Parathyroid adenoma (tissue), 2 donors: ENCODE results near the gene CDRT15.

Experiments
- H2AFZ ChIP-seq: fragments of 300-600 bp; sonication (generic); one replicate; pipeline ENCODE4 v1.7.0; 2017; ENCODE audit warnings: antibody characterized with exemption, mild to moderate bottlenecking
- H3K27ac ChIP-seq: fragments of 300-600 bp; sonication (generic); one replicate; pipeline ENCODE4 v1.7.0; 2017
- H3K27me3 ChIP-seq: fragments of 300-600 bp; sonication (generic); one replicate; pipeline ENCODE4 v1.7.0; 2017; ENCODE audit warnings: low read length; ENCODE audit not compliant: control insufficient read depth, insufficient read depth
- H3K36me3 ChIP-seq: fragments of 300-600 bp; sonication (generic); one replicate; pipeline ENCODE4 v1.7.0; 2017; ENCODE audit warnings: low read length; ENCODE audit not compliant: control insufficient read depth, insufficient read depth
- H3K4me1 ChIP-seq: fragments of 300-600 bp; sonication (generic); one replicate; pipeline ENCODE4 v1.7.0; 2017; ENCODE audit warnings: control low read depth
- H3K4me2 ChIP-seq: fragments of 300-600 bp; sonication (generic); one replicate; pipeline ENCODE4 v1.7.0; 2017; ENCODE audit warnings: low read length
- H3K4me3 ChIP-seq: fragments of 300-600 bp; sonication (generic); one replicate; pipeline ENCODE4 v1.7.0; 2017; ENCODE audit warnings: low read depth, low read length
- H3K79me2 ChIP-seq: fragments of 300-600 bp; sonication (generic); one replicate; pipeline ENCODE4 v1.7.0; 2017; ENCODE audit warnings: control low read depth
- H3K9ac ChIP-seq: fragments of 300-600 bp; sonication (generic); one replicate; pipeline ENCODE4 v1.7.0; 2017; ENCODE audit warnings: mild to moderate bottlenecking
- H3K9me3 ChIP-seq: fragments of 300-600 bp; sonication (generic); one replicate; pipeline ENCODE4 v1.7.0; 2017; ENCODE audit warnings: low read length; ENCODE audit not compliant: control insufficient read depth
- CTCF ChIP-seq: fragments of 300-600 bp; sonication (generic); IDR thresholded peaks from one replicate; pipeline ENCODE4 v1.7.0; 2017; ENCODE audit warnings: antibody characterized with exemption, mild to moderate bottlenecking
- donor health status: primary hyperparathyroidism.

The CDRT15 gene

GRCh38 chr17:14201021-14201987 is 35.4 kb downstream of the CDRT15 start:
- H3K4me3 ChIP-seq, result no peak overlapping the region
- H3K9ac ChIP-seq, result no peak overlapping the region
- no peaks in the 10 kb centered on the region for H3K36me3 ChIP-seq
- no peak for TF ChIP-seq CTCF
- H3K4me1 ChIP-seq, result peaks cover 5% of the 10 kb centered on the region
- H3K27ac ChIP-seq, result no peak overlapping the region
- H3K79me2 ChIP-seq, result no peaks in the 10 kb centered on the region
- H2AFZ ChIP-seq, result no peak overlapping the region
- H3K27me3 ChIP-seq, result no peaks in the 10 kb centered on the region
- H3K4me2 ChIP-seq, result no peak overlapping the region
- H3K9me3 ChIP-seq, result no peaks in the 10 kb centered on the region

- no peak overlapping the region for H3K4me3 ChIP-seq
- no peaks in the 10 kb centered on the region for H3K4me1 ChIP-seq
- H3K36me3 ChIP-seq, result no peaks in the 10 kb centered on the region
- H3K9me3 ChIP-seq, result no peaks in the 10 kb centered on the region
- no peak for TF ChIP-seq CTCF
- H2AFZ ChIP-seq, result no peak overlapping the region
- H3K79me2 ChIP-seq, result no peaks in the 10 kb centered on the region
- no peak overlapping the region for H3K9ac ChIP-seq
- H3K27me3 ChIP-seq, result no peaks in the 10 kb centered on the region
- H3K4me2 ChIP-seq, result no peak overlapping the region
- H3K27ac ChIP-seq, result no peak overlapping the region
Observed at GRCh38 chr17:14200354-14200753, 36.3 kb downstream of the CDRT15 start.

GRCh38 chr17:14199601-14200000 is 37.1 kb downstream of the CDRT15 start:
- Histone ChIP-seq H3K27ac (no peak overlapping the region), H3K4me2 (no peak overlapping the region), H3K79me2 (no peaks in the 10 kb centered on the region), H3K4me1 (no peaks in the 10 kb centered on the region), H3K4me3 (no peak overlapping the region), H3K27me3 (no peaks in the 10 kb centered on the region), H3K9me3 (no peaks in the 10 kb centered on the region), H3K9ac (no peak overlapping the region), H3K36me3 (no peaks in the 10 kb centered on the region), H2AFZ (no peak overlapping the region)
- TF ChIP-seq CTCF, result no peak

GRCh38 chr17:14198575-14198974 is 38.1 kb downstream of the CDRT15 start:
- no peak overlapping the region for H3K4me2 ChIP-seq
- H2AFZ ChIP-seq, result no peak overlapping the region
- H3K9ac ChIP-seq, result no peak overlapping the region
- no peak for TF ChIP-seq CTCF
- H3K27ac ChIP-seq, result no peak overlapping the region
- no peaks in the 10 kb centered on the region for H3K4me1 ChIP-seq
- no peaks in the 10 kb centered on the region for H3K36me3 ChIP-seq
- no peaks in the 10 kb centered on the region for H3K9me3 ChIP-seq
- H3K79me2 ChIP-seq, result no peaks in the 10 kb centered on the region
- no peak overlapping the region for H3K4me3 ChIP-seq
- no peaks in the 10 kb centered on the region for H3K27me3 ChIP-seq

GRCh38 chr17:14198013-14198412 is 38.6 kb downstream of the CDRT15 start:
- Histone ChIP-seq H3K27ac (no peak overlapping the region), H3K9me3 (no peaks in the 10 kb centered on the region), H3K36me3 (no peaks in the 10 kb centered on the region), H3K79me2 (no peaks in the 10 kb centered on the region), H2AFZ (no peak overlapping the region), H3K4me3 (no peak overlapping the region), H3K27me3 (no peaks in the 10 kb centered on the region), H3K4me2 (no peak overlapping the region), H3K4me1 (no peaks in the 10 kb centered on the region), H3K9ac (no peak overlapping the region)
- TF ChIP-seq CTCF, result no peak
